Measurements from ENCODE around the gene DQX1. TPM values are rescaled to one million over a fixed set of nuclear protein-coding genes. Genes with fewer than 3 reads are reported as not detected.

DQX1 gene
- total and polyA plus RNA-seq, 2 experiments from 2014 or later: 4.0 TPM; not detected in 1

GRCh38 chr2:74546004-74546403 is 20.0 kb upstream of the DQX1 start:
- Histone ChIP-seq H3K4me1 (ENCODE audit: insufficient read depth) (peaks cover 5% of the 10 kb centered on the region), H3K4me3 (no peak overlapping the region), H3K79me2 (no peaks in the 10 kb centered on the region), H3K27me3 (no peaks in the 10 kb centered on the region), H2AFZ (no peak overlapping the region), H3K9me3 (ENCODE audit: low read depth) (no peaks in the 10 kb centered on the region), H4K20me1 (ENCODE audit: insufficient read depth, poor library complexity, severe bottlenecking) (no peaks in the 10 kb centered on the region), H3K4me2 (no peak overlapping the region), H3K27ac (no peak overlapping the region), H3K36me3 (replicated peaks; ENCODE audit: insufficient read depth, low read depth) (no peaks in the 10 kb centered on the region), H3K9me2 (replicated peaks; ENCODE audit: insufficient read depth) (no peaks in the 10 kb centered on the region)
- WGBS (ENCODE audit: low lambda C conversion rate, missing lambda C conversion rate): 73% methylated on average over 3 of the region's 3 CpGs
- DNase-seq (ENCODE audit: low spot score): no peak
- no peak for TF ChIP-seq CTCF (IDR thresholded peaks at IDR 0.05; ENCODE audit: poor library complexity)
- no peak for TF ChIP-seq EZH2 (IDR thresholded peaks at IDR 0.05; ENCODE audit: borderline replicate concordance)
- TF ChIP-seq EZH2phosphoT487 (IDR thresholded peaks at IDR 0.05; ENCODE audit: low read depth, severe bottlenecking, unreplicated experiment): no peak

GRCh38 chr2:74544634-74545033 is 18.6 kb upstream of the DQX1 start:
- H2AFZ ChIP-seq: no peak overlapping the region
- DNase-seq (ENCODE audit: low spot score): no peak
- WGBS (ENCODE audit: low lambda C conversion rate, missing lambda C conversion rate): 84% methylated on average over 3 of the region's 3 CpGs
- no peak overlapping the region for H3K4me3 ChIP-seq
- H3K27ac ChIP-seq: no peak overlapping the region
- no peaks in the 10 kb centered on the region for H3K9me3 ChIP-seq (ENCODE audit: low read depth)
- no peak for TF ChIP-seq EZH2phosphoT487 (IDR thresholded peaks at IDR 0.05; ENCODE audit: low read depth, severe bottlenecking, unreplicated experiment)
- peak; percentile 6 for TF ChIP-seq CTCF (IDR thresholded peaks at IDR 0.05; ENCODE audit: poor library complexity)
- no peaks in the 10 kb centered on the region for H3K36me3 ChIP-seq (replicated peaks; ENCODE audit: insufficient read depth, low read depth)
- H3K4me1 ChIP-seq (ENCODE audit: insufficient read depth): peaks cover 5% of the 10 kb centered on the region
- H3K9me2 ChIP-seq (replicated peaks; ENCODE audit: insufficient read depth): no peaks in the 10 kb centered on the region
- no peak overlapping the region for H3K4me2 ChIP-seq
- no peaks in the 10 kb centered on the region for H3K27me3 ChIP-seq
- H3K79me2 ChIP-seq: no peaks in the 10 kb centered on the region
- no peaks in the 10 kb centered on the region for H4K20me1 ChIP-seq (ENCODE audit: insufficient read depth, poor library complexity, severe bottlenecking)

- Histone ChIP-seq H3K9me3 (ENCODE audit: low read depth) (no peaks in the 10 kb centered on the region), H2AFZ (no peak overlapping the region), H3K27me3 (no peaks in the 10 kb centered on the region), H4K20me1 (ENCODE audit: insufficient read depth, poor library complexity, severe bottlenecking) (no peaks in the 10 kb centered on the region), H3K79me2 (no peaks in the 10 kb centered on the region), H3K9me2 (replicated peaks; ENCODE audit: insufficient read depth) (no peaks in the 10 kb centered on the region), H3K36me3 (replicated peaks; ENCODE audit: insufficient read depth, low read depth) (no peaks in the 10 kb centered on the region), H3K27ac (no peak overlapping the region), H3K4me2 (no peak overlapping the region), H3K4me1 (ENCODE audit: insufficient read depth) (no peaks in the 10 kb centered on the region), H3K4me3 (no peak overlapping the region)
- TF ChIP-seq CTCF (IDR thresholded peaks at IDR 0.05; ENCODE audit: poor library complexity): no peak
- no peak for TF ChIP-seq EZH2 (IDR thresholded peaks at IDR 0.05; ENCODE audit: borderline replicate concordance)
- no peak for TF ChIP-seq EZH2phosphoT487 (IDR thresholded peaks at IDR 0.05; ENCODE audit: low read depth, severe bottlenecking, unreplicated experiment)
- 96% methylated on average over 1 of the region's 1 CpG for WGBS (ENCODE audit: low lambda C conversion rate, missing lambda C conversion rate)
- no peak for DNase-seq (ENCODE audit: low spot score)
Observed at GRCh38 chr2:74542978-74543377, 16.9 kb upstream of the DQX1 start.

GRCh38 chr2:74540291-74540690 is 14.3 kb upstream of the DQX1 start:
- Histone ChIP-seq H2AFZ (no peak overlapping the region), H3K4me3 (no peak overlapping the region), H3K4me1 (ENCODE audit: insufficient read depth) (no peaks in the 10 kb centered on the region), H3K27ac (no peak overlapping the region), H4K20me1 (ENCODE audit: insufficient read depth, poor library complexity, severe bottlenecking) (no peaks in the 10 kb centered on the region), H3K9me2 (replicated peaks; ENCODE audit: insufficient read depth) (no peaks in the 10 kb centered on the region), H3K36me3 (replicated peaks; ENCODE audit: insufficient read depth, low read depth) (no peaks in the 10 kb centered on the region), H3K4me2 (no peak overlapping the region), H3K79me2 (no peaks in the 10 kb centered on the region), H3K9me3 (ENCODE audit: low read depth) (no peaks in the 10 kb centered on the region), H3K27me3 (no peaks in the 10 kb centered on the region)
- no peak for DNase-seq (ENCODE audit: low spot score)
- 94% methylated on average over 5 of the region's 5 CpGs for WGBS (ENCODE audit: low lambda C conversion rate, missing lambda C conversion rate)
- TF ChIP-seq EZH2phosphoT487 (IDR thresholded peaks at IDR 0.05; ENCODE audit: low read depth, severe bottlenecking, unreplicated experiment) (no peak), CTCF (IDR thresholded peaks at IDR 0.05; ENCODE audit: poor library complexity) (no peak), EZH2 (IDR thresholded peaks at IDR 0.05; ENCODE audit: borderline replicate concordance) (no peak)

All from hepatocyte (in vitro differentiated cells).